Measurements from ENCODE around the gene FBXO5. TPM values are rescaled to one million over a fixed set of nuclear protein-coding genes. Genes with fewer than 3 reads are reported as not detected.

The FBXO5 gene
- total and polyA plus RNA-seq, 9 of the 15 experiments (the other 6 are each of a cell fraction or from before 2014, with no cell fraction given), result 17.8 to 89.3 (median 62.9) TPM

GRCh38 chr6:153003366-153003690, 20.5 kb upstream of the FBXO5 start (continued):
- TF ChIP-seq ZBTB40 (IDR thresholded peaks at IDR 0.05), result no peak
- no peak for TF ChIP-seq ZBTB40 (CRISPR knock-in tag; IDR thresholded peaks at IDR 0.05)
- no peak for TF ChIP-seq CBFA2T3 (IDR thresholded peaks at IDR 0.05)
- TF ChIP-seq CHCHD3 (CRISPR knock-in tag; IDR thresholded peaks at IDR 0.05), result no peak
- TF ChIP-seq XRCC5 (IDR thresholded peaks at IDR 0.05; ENCODE audit: low read depth, low read length), result no peak
- TF ChIP-seq GABPA (tag; conservative IDR thresholded peaks at IDR 0.05; ENCODE audit: low read depth), result no peak
- TF ChIP-seq SRF (CRISPR knock-in tag; IDR thresholded peaks at IDR 0.05), result no peak
- TF ChIP-seq EHMT2 (IDR thresholded peaks at IDR 0.05), result no peak
- TF ChIP-seq ZNF586 (CRISPR knock-in tag; conservative IDR thresholded peaks at IDR 0.05), result no peak
- TF ChIP-seq IRF9 (tag; IDR thresholded peaks at IDR 0.05), result no peak
- no peak for TF ChIP-seq HDAC3 (IDR thresholded peaks at IDR 0.05; ENCODE audit: borderline replicate concordance, partially characterized antibody)
- TF ChIP-seq RERE (CRISPR knock-in tag; IDR thresholded peaks at IDR 0.05; ENCODE audit: borderline replicate concordance), result no peak
- TF ChIP-seq ZBTB1 (CRISPR knock-in tag; IDR thresholded peaks at IDR 0.05; ENCODE audit: borderline replicate concordance, low read depth), result no peak
